Measurements from ENCODE around the gene COG7.

Gene COG7

DNA sequence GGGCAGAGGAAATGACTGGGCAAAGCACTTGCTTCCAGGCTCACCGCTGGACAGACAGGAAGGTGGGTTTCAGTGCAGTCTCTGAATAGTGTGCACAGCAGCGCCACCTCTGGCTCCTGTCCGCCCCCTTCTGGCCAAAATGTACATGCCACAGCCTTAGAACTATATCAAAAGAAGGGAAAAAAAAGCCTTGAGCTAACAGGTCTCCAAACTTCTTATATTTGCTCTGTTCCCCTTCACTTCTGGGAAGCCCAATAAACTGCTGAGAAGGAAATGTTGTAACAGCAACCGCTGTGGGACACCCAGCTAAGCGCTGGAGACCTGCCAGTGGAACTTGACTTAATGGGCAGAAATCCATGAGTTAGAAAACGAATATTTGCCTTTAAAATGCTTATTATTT lies 17.5 kb downstream of the COG7 start:
- no peak overlapping the region for H3K4me3 ChIP-seq (ENCODE audit: low read depth, low read length)
- TF ChIP-seq, protein P1, sequence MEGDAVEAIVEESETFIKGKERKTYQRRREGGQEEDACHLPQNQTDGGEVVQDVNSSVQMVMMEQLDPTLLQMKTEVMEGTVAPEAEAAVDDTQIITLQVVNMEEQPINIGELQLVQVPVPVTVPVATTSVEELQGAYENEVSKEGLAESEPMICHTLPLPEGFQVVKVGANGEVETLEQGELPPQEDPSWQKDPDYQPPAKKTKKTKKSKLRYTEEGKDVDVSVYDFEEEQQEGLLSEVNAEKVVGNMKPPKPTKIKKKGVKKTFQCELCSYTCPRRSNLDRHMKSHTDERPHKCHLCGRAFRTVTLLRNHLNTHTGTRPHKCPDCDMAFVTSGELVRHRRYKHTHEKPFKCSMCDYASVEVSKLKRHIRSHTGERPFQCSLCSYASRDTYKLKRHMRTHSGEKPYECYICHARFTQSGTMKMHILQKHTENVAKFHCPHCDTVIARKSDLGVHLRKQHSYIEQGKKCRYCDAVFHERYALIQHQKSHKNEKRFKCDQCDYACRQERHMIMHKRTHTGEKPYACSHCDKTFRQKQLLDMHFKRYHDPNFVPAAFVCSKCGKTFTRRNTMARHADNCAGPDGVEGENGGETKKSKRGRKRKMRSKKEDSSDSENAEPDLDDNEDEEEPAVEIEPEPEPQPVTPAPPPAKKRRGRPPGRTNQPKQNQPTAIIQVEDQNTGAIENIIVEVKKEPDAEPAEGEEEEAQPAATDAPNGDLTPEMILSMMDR (IDR thresholded peaks at IDR 0.05; ENCODE audit: low read depth, low read length, missing control alignments): peak; percentile 94
- no peak for DNase-seq (ENCODE audit: low read depth)
- in situ Hi-C loops (cut with HindIII; ENCODE audit: low sequenced_read_pairs): loop anchor here (25.0 kb wide), 1 partner anchor 248 kb away; the partner anchor contains the start of gene SCNN1G

DNA sequence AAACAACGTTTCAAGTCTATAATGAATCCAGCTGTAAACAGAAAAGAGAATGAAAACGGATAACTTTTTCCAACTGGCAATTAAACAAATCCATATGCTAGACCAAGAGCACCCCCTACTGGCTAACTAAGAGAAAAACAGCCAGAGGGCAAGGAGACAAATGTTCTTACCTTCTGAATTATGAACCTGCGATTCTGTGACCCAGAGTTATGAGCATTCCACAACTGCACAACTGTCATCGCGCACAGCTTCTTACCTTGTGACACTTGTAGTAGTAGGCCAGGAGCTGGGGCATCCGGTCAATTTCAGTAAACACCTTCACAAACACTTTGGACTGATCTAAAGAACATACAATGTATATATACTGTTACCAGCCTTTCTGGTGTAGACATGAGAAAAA lies 18.6 kb downstream of the COG7 start:
- peak; percentile 64 for DNase-seq (ENCODE audit: low read depth)
- no peak overlapping the region for H3K4me3 ChIP-seq (ENCODE audit: low read depth, low read length)
- TF ChIP-seq, protein P1 (IDR thresholded peaks at IDR 0.05; ENCODE audit: low read depth, low read length, missing control alignments): peak; percentile 79
- in situ Hi-C loops (cut with HindIII; ENCODE audit: low sequenced_read_pairs): loop anchor here (25.0 kb wide), 1 partner anchor 247 kb away; the partner anchor contains the start of gene SCNN1G

DNA sequence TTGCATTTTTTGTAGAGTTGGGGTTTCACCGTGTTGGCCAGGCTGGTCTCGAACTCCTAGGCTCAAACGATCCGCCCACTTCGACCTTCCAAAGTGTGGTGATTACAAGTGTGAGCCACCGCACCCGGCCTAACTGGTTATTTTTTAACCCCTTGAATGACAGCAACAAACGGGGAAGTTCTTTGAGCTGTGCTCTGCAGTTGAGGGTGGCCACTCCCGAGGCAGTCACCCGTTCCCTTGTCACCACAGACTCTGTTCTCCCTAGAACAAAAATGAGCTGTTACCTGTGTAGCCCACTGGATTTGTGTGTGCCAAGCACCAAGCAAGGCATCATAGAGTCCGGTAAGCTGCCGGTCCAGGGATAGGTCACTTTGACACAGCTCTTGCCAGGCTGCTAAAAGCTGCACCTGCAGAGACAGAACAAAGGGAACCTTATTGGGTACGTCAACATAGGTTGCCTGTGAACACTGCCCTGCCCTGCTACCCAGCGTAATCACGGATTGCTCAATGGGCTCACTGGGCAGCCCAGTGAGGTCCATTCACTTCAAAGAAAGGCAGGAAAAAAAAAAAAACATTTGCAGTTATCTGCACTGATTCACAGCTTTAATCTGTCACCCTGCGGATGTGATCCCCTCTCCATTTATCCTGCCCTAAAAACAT lies 19.6 kb downstream of the COG7 start:
- in situ Hi-C loops (cut with HindIII; ENCODE audit: low sequenced_read_pairs): loop anchor here (25.0 kb wide), 1 partner anchor 246 kb away; the partner anchor contains the start of gene SCNN1G
- DNase-seq (ENCODE audit: low read depth): no peak
- H3K4me3 ChIP-seq (ENCODE audit: low read depth, low read length): no peak overlapping the region

GRCh38 chr16:23432176-23433128 lies 20.5 kb downstream of the COG7 start:
- no peak overlapping the region for H3K4me3 ChIP-seq (ENCODE audit: low read depth, low read length)
- in situ Hi-C loops (cut with HindIII; ENCODE audit: low sequenced_read_pairs): loop anchor here (25.0 kb wide), 1 partner anchor 245 kb away; the partner anchor contains the start of gene SCNN1G
- TF ChIP-seq, protein P1 (IDR thresholded peaks at IDR 0.05; ENCODE audit: low read depth, low read length, missing control alignments): peak; percentile 55
- no peak for DNase-seq (ENCODE audit: low read depth)

More for the DNA sequence above, 19.6 kb downstream of the COG7 start:
- TF ChIP-seq, protein P1 (IDR thresholded peaks at IDR 0.05; ENCODE audit: low read depth, low read length, missing control alignments): no peak

- TF ChIP-seq, protein P1 (IDR thresholded peaks at IDR 0.05; ENCODE audit: low read depth, low read length, missing control alignments): no peak
Observed at GRCh38 chr16:23428351-23428750, 24.6 kb downstream of the COG7 start.

GRCh38 chr16:23424292-23424958 lies 28.6 kb downstream of the COG7 start:
- no peak for DNase-seq (ENCODE audit: low read depth)
- in situ Hi-C loops (cut with HindIII; ENCODE audit: low sequenced_read_pairs): no loop called here
- TF ChIP-seq, protein P1 (IDR thresholded peaks at IDR 0.05; ENCODE audit: low read depth, low read length, missing control alignments): no peak
- H3K4me3 ChIP-seq (ENCODE audit: low read depth, low read length): no peak overlapping the region

More at GRCh38 chr16:23428351-23428750, 24.6 kb downstream of the COG7 start:
- H3K4me3 ChIP-seq (ENCODE audit: low read depth, low read length): no peak overlapping the region
- no peak for DNase-seq (ENCODE audit: low read depth)
- in situ Hi-C loops (cut with HindIII; ENCODE audit: low sequenced_read_pairs): loop anchor here (25.0 kb wide), 1 partner anchor 241 kb away; the partner anchor contains the start of gene SCNN1G

Measured in astrocyte of the cerebellum (primary cell).